GM13976 (cell line): ENCODE measurements around the gene FBXO38.

ENCODE experiments used
- DNase-seq: peaks from one replicate; pipeline ENCODE4 v3.0.0; 2012; ENCODE audit warnings: low spot score
- CTCF ChIP-seq: IDR thresholded peaks from 2 replicates; pipeline ENCODE4 v1.5.1; 2012; ENCODE audit warnings: borderline replicate concordance, mild to moderate bottlenecking; ENCODE audit not compliant: insufficient read depth; ENCODE audit errors: extremely low read depth, missing control alignments, control extremely low read depth
- in situ Hi-C: fragments of 300-500 bp; cut with MboI; formaldehyde crosslinking; loops from one replicate; pipeline ENCODE4 v1.12.0; 2022; ENCODE audit warnings: low sequenced_read_pairs, mixed read lengths, inconsistent platforms; ENCODE audit not compliant: unreplicated experiment

FBXO38 gene

DNA sequence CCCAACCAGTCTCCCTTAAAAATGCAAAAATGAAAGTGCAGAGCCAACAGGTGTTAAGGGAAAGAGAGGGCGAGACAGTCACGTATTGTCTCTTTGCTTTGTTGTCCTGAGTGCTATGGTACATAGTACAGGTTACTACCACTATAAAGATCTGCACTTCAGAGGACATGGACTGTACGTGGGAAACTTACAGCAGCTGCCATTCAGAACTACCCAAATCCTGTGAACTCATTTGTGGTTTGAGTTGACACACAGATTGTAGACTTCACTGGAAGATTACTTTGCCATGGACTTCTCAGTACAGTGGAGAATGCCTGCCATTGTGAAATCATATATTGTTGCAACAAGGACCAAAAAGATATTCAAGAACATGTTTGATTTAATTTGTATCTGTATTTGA, 34.8 kb downstream of the FBXO38 start:
- no peak for TF ChIP-seq CTCF

DNA sequence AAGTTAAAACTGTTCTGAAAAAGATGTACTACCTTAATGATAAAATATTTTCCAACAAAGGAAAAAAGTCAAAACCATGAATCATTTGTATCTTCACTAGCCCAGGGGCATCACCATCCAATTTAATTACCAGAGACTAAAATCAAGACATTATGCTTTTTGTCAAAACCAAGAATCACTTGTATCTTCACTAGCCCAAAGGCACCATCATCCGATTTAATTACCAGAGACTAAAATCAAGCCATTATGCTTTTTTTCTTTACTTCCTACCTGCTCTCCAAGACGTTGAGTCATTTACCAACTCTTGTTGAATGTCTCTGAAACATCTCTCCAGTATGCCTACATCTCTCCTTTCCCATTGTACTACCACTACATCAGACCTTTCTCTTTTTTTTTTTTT, 37.9 kb downstream of the FBXO38 start:
- in situ Hi-C loops = no loop called here
- no peak for TF ChIP-seq CTCF

More for the DNA sequence above, 34.8 kb downstream of the FBXO38 start:
- DNase-seq = no peak
- in situ Hi-C loops = no loop called here

DNA sequence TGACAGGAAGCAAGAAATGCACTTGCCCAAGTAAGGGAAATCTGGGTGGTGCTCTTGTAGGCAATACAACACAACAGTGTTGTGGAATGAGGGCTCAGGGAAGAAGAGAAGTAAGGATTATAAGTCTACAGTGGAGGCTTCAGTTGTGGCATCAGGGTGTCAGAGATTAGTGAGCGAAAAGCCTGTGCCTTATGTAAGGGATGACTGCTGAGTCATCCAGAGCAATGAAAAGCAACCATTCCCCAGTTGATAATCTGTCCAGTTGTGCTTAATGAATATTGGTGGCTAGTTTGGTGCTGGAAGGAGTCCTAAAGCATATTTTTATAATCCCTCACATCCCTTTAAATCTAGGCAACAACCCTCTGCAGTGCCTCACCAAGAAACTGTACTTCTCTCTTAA, 42.0 kb downstream of the FBXO38 start:
- no peak for DNase-seq
- in situ Hi-C loops = no loop called here
- TF ChIP-seq CTCF = no peak

More for the DNA sequence above, 37.9 kb downstream of the FBXO38 start:
- no peak for DNase-seq

GRCh38 chr5:148426514-148426913, 42.8 kb downstream of the FBXO38 start:
- DNase-seq = no peak
- no peak for TF ChIP-seq CTCF
- in situ Hi-C loops = no loop called here

DNA sequence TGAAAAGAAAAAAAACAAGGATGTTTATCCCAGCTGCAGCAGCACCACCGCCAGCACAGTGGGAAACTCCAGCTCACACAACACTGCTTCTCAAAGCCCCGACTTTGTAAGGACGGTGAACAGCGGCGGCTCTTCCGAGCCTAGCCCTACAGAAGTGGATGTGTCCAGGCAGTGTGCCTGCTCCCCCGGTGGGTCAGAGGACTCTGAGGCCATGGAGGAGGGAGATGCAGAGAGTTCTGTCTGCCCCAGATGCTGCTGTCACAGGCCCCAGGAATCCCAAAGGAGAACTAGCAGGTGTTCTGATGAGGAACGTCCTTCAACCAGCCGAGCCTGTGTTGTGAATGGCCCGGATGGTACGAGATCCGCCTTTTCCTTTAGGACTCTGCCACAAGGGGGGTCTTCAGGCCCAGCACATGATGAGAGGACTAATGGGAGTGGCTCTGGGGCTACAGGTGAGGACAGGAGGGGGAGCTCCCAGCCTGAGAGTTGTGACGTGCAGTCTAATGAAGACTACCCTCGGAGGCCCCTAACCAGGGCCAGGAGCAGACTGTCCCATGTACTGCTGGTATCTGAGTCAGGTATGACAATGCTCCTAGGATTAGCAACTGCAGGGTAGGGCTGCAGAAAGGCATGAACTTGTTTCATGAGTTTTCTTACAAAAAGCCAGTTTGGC, 43.7 kb downstream of the FBXO38 start:
- in situ Hi-C loops = no loop called here
- no peak for DNase-seq
- TF ChIP-seq CTCF = no peak

DNA sequence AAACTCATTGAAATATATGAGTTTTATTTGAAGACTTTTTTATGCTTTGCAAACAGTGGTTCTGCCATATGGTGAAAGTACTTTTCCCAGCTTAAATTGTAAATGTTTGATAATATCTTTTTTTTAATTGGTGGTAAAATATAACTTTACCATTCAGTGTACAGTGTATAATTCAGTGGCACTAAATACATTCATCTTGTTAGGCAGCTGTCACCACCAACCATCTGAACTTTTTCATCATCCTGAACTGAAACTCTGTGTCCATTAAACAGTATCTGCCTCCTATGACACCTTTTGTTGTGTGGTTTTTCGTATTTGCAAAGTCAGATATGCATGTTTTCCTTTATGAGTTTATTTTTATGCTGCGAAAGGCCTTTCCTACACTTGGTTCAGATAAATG, 45.1 kb downstream of the FBXO38 start:
- no peak for TF ChIP-seq CTCF
- in situ Hi-C loops = no loop called here
- DNase-seq = no peak
